Choroid plexus epithelial cell (primary cell): ENCODE data around the gene ADA.

Experiments
- DNase-seq: peaks from one replicate; pipeline ENCODE4 v3.0.0-alpha.2; 2010; ENCODE audit warnings: low read depth
- H3K4me3 ChIP-seq: 2 replicates; pipeline ENCODE4 v1.5.1; 2011; ENCODE audit warnings: low read depth, mild to moderate bottlenecking, control low read depth, low read length, moderate library complexity
- CTCF ChIP-seq: conservative IDR thresholded peaks from 2 replicates; pipeline ENCODE4 v1.5.1; 2011; ENCODE audit warnings: low read depth, mild to moderate bottlenecking, control low read depth, inconsistent platforms, low read length, moderate library complexity

The ADA gene

GRCh38 chr20:44599715-44600114, 51.8 kb downstream of the ADA start:
- H3K4me3 ChIP-seq = no peak overlapping the region

GRCh38 chr20:44598423-44599305, 52.8 kb downstream of the ADA start:
- TF ChIP-seq CTCF = peak; percentile 31
- peak; percentile 43 for DNase-seq
- H3K4me3 ChIP-seq = no peak overlapping the region

More at GRCh38 chr20:44599715-44600114, 51.8 kb downstream of the ADA start:
- no peak for TF ChIP-seq CTCF
- DNase-seq = no peak

- no peak for TF ChIP-seq CTCF
- peak; percentile 28 for DNase-seq
- H3K4me3 ChIP-seq = no peak overlapping the region
These were observed 53.6 kb downstream of the ADA start for GRCh38 chr20:44597930-44598329.

GRCh38 chr20:44597516-44597915, 54.0 kb downstream of the ADA start:
- DNase-seq = no peak
- TF ChIP-seq CTCF = no peak
- no peak overlapping the region for H3K4me3 ChIP-seq

GRCh38 chr20:44596876-44597275, 54.6 kb downstream of the ADA start:
- no peak for TF ChIP-seq CTCF
- no peak overlapping the region for H3K4me3 ChIP-seq
- no peak for DNase-seq

- no peak for TF ChIP-seq CTCF
- H3K4me3 ChIP-seq = no peak overlapping the region
- DNase-seq = no peak
These were observed 55.5 kb downstream of the ADA start for GRCh38 chr20:44596010-44596409.

- TF ChIP-seq CTCF = no peak
- DNase-seq = peak; percentile 75
- no peak overlapping the region for H3K4me3 ChIP-seq
These were observed 56.8 kb downstream of the ADA start for GRCh38 chr20:44594730-44595129.
